Inflammatory macrophage treated with lipopolysaccharide for 1 hour (primary cell): ENCODE results near the gene CLDN5.

Experiments used
- DNase-seq, 2 donors: peaks; one replicate each; pipeline ENCODE4 v3.0.0-alpha.2; 2020 to 2022

The CLDN5 gene

GRCh38 chr22:19520566-19521305, 3.5 kb downstream of the CLDN5 start:
- no peak for DNase-seq

GRCh38 chr22:19520007-19520406, 4.2 kb downstream of the CLDN5 start:
- no peak for DNase-seq

GRCh38 chr22:19519041-19519926, 4.9 kb downstream of the CLDN5 start:
- DNase-seq = no peak

DNA sequence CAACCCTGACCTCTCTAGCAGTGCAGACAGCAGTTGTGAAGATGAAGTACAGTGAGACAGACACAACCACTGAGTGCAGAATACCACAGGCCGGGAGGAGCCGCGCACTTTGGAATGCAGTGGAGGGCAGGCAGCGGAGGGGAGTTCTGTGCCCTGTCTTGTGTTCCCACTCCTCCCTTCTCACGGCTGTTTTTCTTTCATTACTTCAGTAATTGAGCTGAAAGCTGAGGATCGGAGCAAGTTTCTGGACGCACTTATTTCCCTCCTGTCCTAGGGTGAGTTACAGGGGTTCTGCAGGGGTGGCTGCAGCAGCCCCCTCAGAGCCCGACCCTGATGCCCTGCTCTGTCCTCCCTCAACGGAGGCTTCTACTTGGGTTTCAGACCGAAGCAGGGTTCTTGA, 5.6 kb downstream of the CLDN5 start:
- DNase-seq = no peak

GRCh38 chr22:19517919-19518611, 6.1 kb downstream of the CLDN5 start:
- DNase-seq = no peak

- DNase-seq = no peak
Measured at GRCh38 chr22:19517171-19517500, 7.1 kb downstream of the CLDN5 start.

- no peak for DNase-seq
Measured at GRCh38 chr22:19516378-19517170, 7.6 kb downstream of the CLDN5 start.

DNA sequence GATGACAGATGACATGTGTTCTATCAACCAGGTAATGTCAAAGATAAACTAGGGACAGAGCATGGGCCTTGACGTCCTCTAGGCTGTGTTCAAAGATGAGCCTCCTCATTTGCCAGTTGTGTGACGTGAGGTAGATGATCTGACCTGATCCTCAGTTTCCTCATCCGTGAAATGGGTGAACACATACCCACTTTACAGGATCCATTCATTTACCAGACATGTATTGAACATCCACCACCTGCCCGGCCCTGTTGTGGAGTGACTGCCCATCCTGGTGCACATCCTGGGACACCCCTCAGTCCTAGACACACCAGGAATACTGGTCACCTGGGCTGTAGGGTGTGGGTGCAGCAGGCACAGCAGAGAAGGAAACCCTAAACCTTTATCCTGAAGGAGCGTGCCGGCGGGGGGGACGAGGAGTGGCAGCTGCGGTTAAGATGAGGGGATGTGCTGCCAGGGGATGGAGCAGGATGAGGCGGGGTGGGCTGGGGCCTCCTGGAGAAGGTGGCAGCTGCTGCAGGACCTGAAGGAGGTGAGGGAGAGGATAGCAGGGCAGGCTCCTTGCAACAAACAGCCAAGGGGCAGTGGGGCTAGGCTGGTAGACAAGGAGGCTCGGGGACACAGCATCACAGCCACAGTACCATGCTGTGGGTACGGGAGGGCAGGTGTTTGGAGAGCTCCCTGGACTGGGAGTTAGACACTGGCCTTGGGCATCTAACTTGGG, 8.4 kb downstream of the CLDN5 start:
- DNase-seq = no peak

DNA sequence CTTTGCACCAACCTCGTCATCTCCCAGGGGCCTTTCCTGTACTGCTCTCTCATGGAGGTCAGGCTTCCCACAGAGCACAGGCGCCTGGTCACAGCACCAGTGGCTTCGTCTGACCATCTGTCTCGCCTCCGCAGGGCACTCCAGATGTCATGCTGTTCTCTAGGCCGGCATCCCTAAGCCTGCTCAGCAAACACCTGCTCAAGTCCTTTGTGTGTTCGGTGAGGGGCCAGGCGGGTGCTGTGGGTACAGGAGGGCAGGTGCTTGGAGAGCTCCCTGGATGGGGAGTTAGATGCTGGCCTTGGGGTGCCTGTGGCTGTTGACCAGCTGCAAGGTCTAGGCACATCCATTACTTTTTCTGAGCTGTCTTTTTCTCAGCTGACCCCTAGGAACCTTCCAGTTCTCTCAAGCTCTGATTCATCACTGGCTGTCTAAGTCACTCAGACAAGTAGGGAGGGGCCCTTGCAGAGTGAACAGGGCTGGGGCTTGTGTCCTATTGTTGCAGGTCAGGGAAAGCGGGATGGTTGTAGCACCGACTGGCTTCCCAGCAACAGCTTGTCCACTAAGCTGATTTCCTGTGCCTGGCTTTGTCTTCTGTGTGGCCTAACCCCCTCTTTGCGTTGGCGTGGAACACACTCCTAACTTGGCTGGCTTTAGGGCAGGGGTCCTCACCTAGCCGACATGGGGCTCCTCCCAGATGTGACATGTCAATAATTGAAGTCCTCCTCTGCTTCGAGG, 9.2 kb downstream of the CLDN5 start:
- DNase-seq = no peak

GRCh38 chr22:19513823-19514222, 10.4 kb downstream of the CLDN5 start:
- DNase-seq = no peak

DNA sequence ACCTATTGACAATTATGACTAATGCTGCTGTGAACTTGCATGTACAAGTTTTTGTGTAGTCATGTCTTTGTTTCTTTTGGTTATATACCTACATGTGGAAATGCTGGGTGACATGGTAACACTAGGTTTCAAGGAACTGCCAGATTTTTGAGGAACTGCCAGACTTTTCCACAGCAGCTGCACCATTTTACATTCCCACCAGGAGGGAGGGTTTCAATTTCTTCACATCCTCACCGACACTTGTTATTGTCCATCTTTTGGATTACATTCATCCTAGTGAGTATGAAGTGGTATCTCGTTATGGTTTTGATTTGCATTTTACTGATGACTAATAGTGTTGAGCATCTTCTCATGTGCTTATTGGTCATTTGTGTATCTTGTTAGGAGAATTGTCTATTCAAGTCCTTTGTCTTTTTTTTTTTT, 13.3 kb downstream of the CLDN5 start:
- no peak for DNase-seq

GRCh38 chr22:19509923-19510322, 14.3 kb downstream of the CLDN5 start:
- no peak for DNase-seq

GRCh38 chr22:19509191-19509590, 15.0 kb downstream of the CLDN5 start:
- no peak for DNase-seq

DNA sequence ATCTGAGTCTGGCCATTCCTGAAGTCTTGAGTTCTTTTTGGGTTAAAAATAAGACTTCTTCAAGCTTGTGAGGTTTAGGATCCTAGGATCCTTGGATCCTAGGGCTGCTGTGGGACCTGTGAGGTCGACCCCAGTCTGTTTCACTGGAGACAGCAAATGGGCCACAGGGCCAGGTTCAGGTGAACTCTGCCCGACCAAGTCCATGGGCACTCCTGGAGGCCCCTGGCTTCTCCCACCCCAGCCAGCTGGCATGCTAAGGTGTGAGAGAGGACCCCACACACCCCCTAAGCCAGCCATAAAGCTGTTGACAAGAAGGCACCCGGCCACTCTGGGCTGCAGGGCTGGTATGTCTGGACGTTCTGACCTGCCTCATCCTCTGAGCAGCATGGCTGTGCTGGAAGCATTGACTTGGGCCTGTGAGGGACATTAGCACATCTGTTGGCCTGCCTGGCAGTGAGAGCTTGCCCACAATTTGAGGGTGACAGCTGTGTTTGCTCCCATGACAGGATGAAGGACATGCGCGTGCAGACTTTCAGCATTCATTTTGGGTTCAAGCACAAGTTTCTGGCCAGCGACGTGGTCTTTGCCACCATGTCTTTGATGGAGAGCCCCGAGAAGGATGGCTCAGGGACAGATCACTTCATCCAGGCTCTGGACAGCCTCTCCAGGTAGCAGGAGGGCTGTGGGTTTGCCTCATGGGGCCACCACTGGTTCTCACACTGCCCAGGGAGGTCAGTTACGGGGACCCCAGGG, 16.0 kb downstream of the CLDN5 start:
- DNase-seq = no peak

DNA sequence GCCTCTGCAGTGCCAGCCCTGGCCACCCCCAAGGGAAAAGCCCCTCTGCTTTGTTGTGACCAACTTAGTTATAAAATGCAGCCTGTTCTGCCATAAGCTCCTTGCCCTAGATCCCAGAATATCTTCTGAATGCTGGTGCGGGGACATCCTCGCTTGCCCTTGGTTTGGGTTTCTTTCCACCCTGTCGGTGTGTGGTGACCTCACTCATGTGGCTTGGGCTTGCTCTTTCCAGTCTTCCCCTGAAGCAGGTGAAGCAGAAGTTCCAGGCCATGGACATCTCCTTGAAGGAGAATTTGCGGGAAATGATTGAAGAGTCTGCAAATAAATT, 16.7 kb downstream of the CLDN5 start:
- no peak for DNase-seq

GRCh38 chr22:19506212-19506611, 18.0 kb downstream of the CLDN5 start:
- no peak for DNase-seq

DNA sequence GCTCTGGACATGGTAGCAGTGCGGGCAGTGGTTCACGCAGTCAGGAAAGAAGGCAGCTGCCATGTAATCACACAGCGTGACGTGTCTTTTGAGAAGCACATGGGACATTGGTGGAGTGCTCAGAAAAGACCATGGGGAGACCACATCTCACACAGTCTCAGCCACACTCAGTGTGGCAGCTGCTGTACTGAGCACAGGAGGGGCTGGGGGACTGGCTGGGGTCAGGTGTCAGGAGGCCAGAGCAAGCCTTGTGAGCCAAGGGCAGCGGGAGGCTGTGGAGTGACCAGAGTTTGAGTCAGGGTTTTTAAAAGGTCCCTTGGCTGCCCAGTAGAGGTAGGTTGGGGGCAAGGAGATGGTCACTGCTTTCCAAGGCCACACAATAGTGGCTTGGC, 18.5 kb downstream of the CLDN5 start:
- no peak for DNase-seq

DNA sequence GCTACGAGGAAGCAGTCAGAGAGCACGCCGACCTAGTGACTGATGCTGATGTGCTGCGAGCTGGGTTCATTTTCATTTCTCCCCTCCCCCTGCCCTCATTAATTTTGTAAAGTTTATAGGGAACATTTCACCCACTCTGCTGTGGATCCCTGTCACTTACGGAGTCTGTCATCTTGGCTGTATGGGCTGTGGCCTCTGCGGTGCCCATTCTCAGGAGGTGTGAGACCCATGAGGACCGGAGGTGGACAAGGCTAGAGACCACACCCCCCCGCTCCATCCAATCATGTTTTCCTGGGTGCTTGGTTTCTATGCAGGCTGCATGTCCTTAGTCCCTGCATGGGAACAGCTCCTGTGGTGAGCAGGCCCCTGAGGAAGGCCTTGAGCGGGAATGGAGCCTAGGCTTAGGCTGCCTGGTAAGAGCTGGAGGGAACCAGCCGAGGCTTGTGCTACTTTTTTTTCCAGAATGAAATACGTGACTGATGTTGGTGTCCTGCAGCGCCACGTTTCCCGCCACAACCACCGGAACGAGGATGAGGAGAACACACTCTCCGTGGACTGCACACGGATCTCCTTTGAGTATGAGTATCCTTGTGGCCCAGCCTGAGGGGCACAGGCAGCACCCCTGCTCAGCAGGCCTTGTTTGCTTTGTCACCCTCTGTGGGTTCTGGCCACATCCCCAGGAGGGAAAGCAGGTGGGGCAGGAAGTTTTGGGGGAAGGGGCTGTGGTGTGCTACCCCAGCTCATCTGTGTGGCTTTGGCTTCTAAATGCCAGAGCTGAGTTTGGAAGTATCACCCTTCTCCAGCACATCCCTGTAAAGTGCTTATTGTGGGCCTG, 19.1 kb downstream of the CLDN5 start:
- no peak for DNase-seq

- DNase-seq = no peak
Measured at GRCh38 chr22:19503869-19504268, 20.3 kb downstream of the CLDN5 start.

DNA sequence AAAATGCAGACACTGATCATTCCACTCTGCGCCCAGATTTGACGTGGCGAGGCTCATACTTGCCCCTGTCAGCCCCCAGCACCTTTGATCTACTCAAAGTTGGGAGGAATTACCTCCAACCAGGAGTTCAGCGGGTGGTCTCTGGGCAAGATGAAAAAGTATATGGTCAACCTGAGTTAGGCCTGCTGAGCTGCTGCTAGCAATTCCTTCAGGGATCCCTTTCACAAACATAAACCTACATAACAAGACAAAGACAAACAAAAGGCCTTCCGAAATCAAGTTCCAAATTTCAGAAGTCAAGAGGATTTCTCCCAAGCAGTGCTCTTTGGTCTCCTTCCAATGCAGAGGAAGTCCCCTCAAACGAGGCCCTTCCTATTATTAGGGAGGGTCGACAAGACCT, 20.8 kb downstream of the CLDN5 start:
- no peak for DNase-seq
